ENCODE measurements around the gene WDR7. TPM values are rescaled to one million over a fixed set of nuclear protein-coding genes. Genes with fewer than 3 reads are reported as not detected.

The WDR7 gene
- total and polyA plus RNA-seq, 9 of the 15 experiments (the other 6 are each of a cell fraction or from before 2014, with no cell fraction given), result 1.4 to 9.4 (median 5.3) TPM

DNA sequence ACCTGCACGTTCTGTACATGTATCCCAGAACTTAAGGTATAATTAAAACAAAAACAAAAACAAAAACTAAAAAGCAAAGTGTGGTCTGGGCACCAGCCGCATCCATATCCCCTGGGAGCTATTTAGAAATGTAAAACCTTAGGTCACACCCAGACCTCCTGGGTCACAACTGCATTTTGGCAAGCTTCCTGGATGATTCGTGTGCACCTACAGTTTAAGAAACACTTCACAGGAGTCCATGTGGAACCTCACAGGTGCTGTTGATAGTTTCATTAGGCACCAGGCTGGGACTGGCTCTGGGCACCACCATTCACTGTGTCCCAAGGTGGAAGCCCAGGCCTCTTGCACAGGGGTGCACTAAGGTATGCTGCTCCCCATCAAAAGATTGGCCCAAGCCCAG is 392.1 kb downstream of the WDR7 start (continued):
- TF ChIP-seq RREB1 (CRISPR knock-in tag; IDR thresholded peaks at IDR 0.05) (no peak), THRB (CRISPR knock-in tag; conservative IDR thresholded peaks at IDR 0.05) (no peak)

DNA sequence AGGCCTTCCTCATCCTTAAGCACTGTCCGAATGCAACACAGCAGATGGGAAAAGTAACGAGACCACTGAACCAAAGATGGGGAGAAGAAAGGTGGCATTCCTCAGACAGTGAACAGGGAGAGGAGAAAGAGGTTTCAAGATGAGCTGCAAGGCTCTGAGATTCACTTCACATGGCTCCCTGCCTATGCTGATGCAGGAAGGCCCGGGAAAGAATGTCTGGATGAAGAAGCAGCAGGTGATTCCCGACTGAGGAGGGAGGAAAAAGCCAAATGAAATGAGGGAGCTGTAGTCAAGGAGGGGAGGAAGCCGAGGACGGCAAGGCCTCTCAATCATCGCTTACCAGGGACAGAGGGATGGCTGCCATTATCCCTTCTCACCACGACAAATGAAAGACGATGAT is 397.2 kb downstream of the WDR7 start:
- ChIA-PET CTCF (ENCODE audit: low intra/inter-chr PET ratio) (no interaction called here), POLR2A (no interaction called here)
- H3K4me1 ChIP-seq (replicated peaks in 1 of 2; ENCODE audit: control insufficient read depth in 2 of 2, insufficient read depth in 2 of 2, low read length in 2 of 2), result peaks cover 10 to 12% of the 10 kb centered on the region in 2 experiments; a peak in 3 of 5 replicates
- H3K4me3 ChIP-seq, result no peak overlapping the region
- in situ Hi-C loops (cut with MboI), result no loop called here
- H3K27ac ChIP-seq (ENCODE audit: extremely low read depth, low read depth, low read length), result no peak overlapping the region
- H3K36me3 ChIP-seq (ENCODE audit: control insufficient read depth, insufficient read depth, low read length), result no peaks in the 10 kb centered on the region
- no peaks in the 10 kb centered on the region for H3K9me1 ChIP-seq (ENCODE audit: control insufficient read depth, insufficient read depth, low read length)
- peaks cover 6% of the 10 kb centered on the region for H4K20me1 ChIP-seq (replicated peaks; ENCODE audit: control insufficient read depth, insufficient read depth, low read length)
- ATAC-seq, result no peak
- WGBS (ENCODE audit: insufficient coverage, low coverage, missing lambda C conversion rate), result 6% methylated on average over 7 of the region's 9 CpGs
- no peak for DNase-seq (ENCODE audit: extremely low read depth in 1 of 4, low spot score in 3 of 4)
- intact Hi-C loops (cut with micrococcal nuclease), result no loop called here
- H3K4me2 ChIP-seq (ENCODE audit: insufficient read depth, low read length), result no peak overlapping the region
- peaks cover 0 to 26% of the 10 kb centered on the region in 2 experiments; a peak in 2 of 5 replicates for H3K27me3 ChIP-seq (ENCODE audit: control insufficient read depth in 2 of 2, insufficient read depth in 2 of 2, low read length in 2 of 2)
- no TSS peak for BruUV-seq (replicated peaks)
- no peak overlapping the region for H2AFZ ChIP-seq (ENCODE audit: low read depth, low read length)
- no peaks in the 10 kb centered on the region for H3K79me2 ChIP-seq (ENCODE audit: control insufficient read depth, insufficient read depth, low read length)
- no peak overlapping the region for H3K9ac ChIP-seq (ENCODE audit: insufficient read depth in 1 of 2, low read depth in 2 of 2, low read length in 2 of 2)
- FAIRE-seq, result no peak
- H3K9me3 ChIP-seq (replicated peaks; ENCODE audit: control insufficient read depth, insufficient read depth, low read depth, low read length), result no peaks in the 10 kb centered on the region
- no peak for TF ChIP-seq TEAD4 (IDR thresholded peaks at IDR 0.05; ENCODE audit: low read length)
- no peak for TF ChIP-seq TEAD4 (CRISPR knock-in tag; IDR thresholded peaks at IDR 0.05; ENCODE audit: borderline replicate concordance)
- TF ChIP-seq PTTG1 (tag; IDR thresholded peaks at IDR 0.05; ENCODE audit: low read depth), result no peak
- TF ChIP-seq CBFB (CRISPR knock-in tag; IDR thresholded peaks at IDR 0.05), result no peak
- TF ChIP-seq CREM (IDR thresholded peaks at IDR 0.05; ENCODE audit: low read depth), result no peak
- no peak for TF ChIP-seq RREB1 (CRISPR knock-in tag; IDR thresholded peaks at IDR 0.05)

Measured in K562 (cell line).